Measurements from ENCODE around the gene RANBP17.
A peak's percentile ranks its signal among the peaks of the same experiment; 100 is the strongest.
"Not testable (repeated sequence)": the region's sequence is repeated elsewhere in the genome, so short reads cannot be mapped to it uniquely, and the experiment has no call there.

Gene RANBP17

DNA sequence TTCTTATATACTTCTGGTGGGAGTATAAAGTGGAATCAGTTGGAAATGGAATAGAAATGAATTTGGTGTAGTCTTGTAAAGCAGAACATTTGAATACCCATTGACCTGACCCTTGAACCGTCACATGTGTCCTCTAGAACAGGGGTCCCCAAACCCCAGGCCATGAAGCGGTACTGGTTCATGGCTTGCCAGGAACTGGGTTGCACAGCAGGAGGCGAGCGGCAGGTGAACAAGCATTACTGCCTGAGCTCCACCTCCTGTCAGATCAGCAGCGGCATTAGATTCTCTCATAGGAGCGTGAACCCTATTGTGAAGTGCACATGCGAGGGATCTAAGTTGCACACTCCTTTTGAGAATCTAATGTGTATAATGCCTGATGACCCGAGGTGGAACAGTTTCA, 80.0 kb downstream of the RANBP17 start:
- no peak for DNase-seq (ENCODE audit: low spot score)

DNA sequence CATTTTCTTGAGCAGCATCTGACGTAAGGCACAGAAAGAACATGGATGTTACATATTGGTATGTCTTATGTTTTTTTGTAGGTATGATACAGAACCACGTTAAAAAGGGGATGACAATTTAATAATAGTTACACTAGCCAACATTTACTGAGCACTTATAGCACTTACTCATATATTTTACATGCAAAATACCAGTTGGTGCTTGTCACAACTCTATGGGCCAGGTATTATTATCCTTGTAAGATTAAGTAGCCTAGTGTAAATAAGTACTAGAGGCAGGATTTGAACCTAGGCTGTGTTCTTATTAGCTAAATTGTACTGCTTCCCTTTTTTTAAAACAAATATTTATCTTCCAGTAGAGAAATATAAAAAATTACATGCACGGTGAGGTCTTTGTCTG, 83.5 kb downstream of the RANBP17 start:
- DNase-seq (ENCODE audit: low spot score) = no peak

DNA sequence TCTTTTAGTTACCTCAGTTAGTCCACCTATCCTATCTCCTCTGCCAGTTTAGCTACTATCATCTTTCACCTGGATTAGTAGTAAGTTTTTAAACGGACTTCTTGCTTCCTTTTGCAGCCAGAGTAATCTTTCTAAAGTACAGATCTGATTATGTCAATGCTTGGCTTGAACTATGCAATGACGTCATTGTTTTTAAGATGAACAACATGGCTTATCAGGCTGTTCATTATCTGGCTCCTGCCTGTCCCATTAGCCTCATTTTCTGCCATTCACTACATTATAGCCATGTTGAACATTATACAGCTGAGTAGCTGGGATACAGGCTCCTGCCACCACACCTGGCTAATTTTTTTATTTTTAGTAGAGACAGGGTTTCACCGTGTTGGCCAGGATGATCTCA, 98.7 kb downstream of the RANBP17 start:
- DNase-seq (ENCODE audit: low spot score) = no peak

DNA sequence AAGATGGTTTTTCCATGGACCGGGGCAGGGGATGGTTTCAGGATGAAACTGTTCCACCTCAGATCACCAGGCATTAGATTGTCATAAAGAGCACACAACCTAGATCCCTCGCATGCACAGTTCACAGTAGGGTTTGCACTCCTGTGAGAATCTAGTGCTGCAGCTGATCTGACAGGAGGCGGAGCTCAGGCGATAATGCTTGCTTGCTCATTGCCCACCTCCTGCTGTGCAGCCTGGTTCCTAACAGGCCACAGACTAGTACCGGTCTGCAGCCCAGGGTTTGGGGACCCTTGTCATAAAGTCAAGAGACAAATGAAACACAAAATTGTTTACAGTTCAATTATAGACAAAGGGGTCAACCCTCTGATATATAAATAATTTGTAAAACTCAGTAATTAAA, 101.7 kb downstream of the RANBP17 start:
- DNase-seq (ENCODE audit: low spot score) = no peak

DNA sequence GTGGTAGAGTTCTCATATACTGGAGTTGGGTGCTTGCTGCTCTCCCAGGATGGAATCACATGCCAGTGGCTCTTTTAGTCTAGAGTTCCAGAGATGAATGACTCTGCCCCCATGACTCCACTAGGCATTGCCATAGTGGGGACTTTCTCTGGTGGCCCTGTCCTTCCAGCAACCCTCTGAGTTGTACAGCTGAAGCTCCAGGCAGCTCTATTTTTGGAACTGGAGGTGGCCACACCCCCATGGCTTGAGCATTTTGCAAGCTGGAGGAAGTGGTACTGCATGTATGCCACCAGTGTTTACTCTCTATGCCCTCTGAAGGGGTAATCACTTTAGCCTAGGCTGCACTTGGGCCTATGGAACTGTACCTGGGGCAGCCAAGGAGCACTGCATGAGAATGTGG, 112.6 kb downstream of the RANBP17 start:
- no peak for DNase-seq (ENCODE audit: low spot score)

DNA sequence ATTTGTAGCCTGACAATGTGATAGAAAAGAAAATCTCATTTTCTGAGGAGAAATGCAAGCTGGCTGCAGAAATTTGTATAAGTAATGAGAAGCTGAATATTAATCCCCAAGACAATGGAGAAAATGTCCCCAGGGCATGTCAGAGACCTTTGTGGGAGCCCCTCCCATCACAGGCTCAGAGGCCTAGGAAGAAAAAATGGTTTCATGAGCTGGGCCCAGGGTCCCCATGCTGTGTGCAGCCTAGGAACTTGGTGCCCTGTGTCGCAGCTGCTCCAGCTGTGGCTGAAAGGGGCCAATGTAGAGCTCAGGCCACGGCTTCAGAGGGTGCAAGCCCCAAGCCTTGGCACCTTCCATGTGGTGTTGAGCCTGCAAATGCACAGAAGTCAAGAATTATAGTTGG, 118.4 kb downstream of the RANBP17 start:
- DNase-seq (ENCODE audit: low spot score) = not testable (repeated sequence)

DNA sequence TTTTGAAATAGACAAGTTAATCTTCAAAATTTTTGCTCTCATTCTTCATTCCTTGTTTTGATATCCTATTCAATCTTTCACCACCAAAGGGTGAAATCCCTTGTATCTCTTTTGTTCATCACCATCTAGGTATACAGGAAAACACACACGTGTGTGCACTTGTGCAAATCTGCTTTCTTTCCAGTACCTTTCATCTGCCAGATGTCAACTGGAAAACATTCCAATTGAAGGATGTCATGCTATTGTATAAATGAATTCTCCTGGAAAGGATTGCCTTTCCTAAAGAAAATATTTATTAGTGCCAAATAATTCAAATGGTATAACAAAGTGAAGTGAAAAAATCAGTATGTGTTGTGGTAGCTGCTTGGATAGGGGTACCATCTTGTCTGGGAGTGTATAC, 123.7 kb downstream of the RANBP17 start:
- no peak for DNase-seq (ENCODE audit: low spot score)

DNA sequence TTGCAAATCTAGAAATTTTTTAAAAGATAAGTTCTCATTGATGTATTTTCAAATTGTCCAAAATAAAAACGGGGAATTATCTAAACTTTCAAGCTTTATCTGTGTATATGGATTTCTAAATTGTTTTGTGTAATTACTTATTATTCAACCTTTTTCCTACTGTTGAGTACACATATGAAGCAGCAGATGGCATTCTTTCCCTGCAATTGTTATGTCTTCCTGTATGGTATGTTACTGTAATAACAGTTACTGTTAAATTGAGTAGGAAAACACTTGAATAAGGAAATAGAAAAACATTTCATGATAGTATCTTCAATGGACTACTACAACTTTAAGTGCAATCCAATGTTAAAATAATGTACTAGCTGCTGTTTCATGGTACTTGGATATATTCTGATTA, 124.8 kb downstream of the RANBP17 start:
- DNase-seq (ENCODE audit: low spot score) = peak; percentile 20

DNA sequence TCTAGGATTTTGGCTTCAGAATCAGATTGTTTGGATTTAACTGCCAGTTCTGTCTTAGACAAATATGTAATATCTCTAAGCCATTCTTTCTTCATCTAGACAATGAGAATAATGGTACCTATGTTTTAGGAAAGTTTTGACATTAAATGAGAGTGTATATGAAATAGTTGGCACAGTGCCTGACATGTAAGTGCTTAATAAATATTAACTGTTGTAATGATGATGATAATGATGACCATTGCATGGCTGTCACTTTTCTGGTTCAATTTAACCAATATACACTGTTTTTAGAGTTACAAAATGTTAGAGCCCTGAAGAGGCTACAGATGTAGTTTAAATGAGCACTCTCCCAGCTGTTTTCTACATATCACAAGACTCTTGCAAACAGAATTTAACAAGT, 131.7 kb downstream of the RANBP17 start:
- no peak for DNase-seq (ENCODE audit: low spot score)

DNA sequence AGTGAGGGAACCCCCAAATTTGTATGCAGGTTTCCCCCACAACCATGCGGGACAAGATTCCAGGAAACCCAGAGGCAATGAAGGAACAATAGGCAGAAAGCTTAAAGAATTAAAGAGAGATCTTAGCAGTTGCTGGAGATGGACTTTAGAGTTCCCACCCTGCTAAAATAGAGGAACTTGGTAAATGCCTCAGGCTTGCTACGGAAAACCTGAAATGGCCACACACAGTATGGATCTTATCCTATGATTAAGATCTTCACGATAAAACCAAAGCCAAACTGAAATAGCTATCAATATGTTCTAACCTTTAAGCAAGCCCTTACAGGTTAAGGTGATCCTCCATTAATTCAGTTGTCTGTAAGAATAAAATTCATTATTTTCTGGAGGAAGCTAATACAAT, 148.3 kb downstream of the RANBP17 start:
- DNase-seq (ENCODE audit: low spot score) = no peak

DNA sequence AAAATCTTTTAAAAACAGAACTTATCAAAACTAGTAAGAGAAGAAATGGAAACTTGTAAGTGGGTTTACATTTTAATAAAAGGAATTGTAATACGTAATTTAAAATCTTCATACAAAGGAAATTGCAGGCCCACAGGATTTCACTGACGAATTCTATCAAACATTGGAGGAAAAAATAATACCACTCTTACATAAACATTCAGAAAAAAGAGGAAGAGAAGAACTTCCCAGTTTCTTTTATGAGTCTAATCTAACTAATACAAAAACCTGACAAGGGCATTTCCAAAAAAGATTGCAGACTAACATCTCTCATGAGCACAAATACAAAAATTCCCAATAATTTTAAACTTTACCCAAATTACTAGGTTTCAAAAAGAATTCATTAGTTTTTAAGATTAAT, 149.0 kb downstream of the RANBP17 start:
- no peak for DNase-seq (ENCODE audit: low spot score)

DNA sequence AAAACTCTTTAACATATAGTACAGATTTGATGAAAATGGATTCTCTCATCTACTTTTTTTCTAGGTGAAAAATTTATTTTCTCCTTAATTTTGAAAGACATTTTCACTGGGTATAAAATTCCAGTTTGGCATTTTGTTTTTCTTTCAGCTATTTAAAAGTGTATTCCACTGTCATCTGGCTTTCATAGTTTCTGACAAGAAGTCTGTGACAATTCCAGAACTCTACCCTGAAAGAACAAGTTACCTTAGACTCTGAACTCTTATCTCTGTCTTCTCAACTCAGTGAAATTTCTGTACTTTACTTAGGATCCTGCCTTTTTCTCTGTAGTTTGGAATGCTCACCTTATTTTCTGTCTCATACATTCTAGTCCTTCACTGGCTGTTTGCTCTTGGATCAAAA, 161.7 kb downstream of the RANBP17 start:
- no peak for DNase-seq (ENCODE audit: low spot score)

DNA sequence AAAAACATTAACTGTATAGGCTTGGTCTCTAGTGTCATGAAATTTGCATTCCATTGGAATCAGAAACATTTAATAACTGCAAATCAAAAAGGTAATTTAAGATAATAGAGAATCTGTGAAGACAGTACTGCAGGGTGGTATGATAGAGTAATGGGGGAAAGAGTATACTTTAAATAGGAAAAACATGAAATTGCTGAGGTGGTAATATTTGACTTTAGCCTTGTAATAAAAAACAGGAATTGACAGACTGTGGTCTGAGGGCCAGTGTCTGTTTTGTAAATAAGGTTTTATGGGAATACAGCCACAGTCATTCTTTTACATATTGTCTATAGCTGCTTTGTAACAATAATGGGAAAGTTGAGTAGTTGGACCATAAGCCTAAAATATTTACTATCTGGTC, 162.3 kb downstream of the RANBP17 start:
- no peak for DNase-seq (ENCODE audit: low spot score)

DNA sequence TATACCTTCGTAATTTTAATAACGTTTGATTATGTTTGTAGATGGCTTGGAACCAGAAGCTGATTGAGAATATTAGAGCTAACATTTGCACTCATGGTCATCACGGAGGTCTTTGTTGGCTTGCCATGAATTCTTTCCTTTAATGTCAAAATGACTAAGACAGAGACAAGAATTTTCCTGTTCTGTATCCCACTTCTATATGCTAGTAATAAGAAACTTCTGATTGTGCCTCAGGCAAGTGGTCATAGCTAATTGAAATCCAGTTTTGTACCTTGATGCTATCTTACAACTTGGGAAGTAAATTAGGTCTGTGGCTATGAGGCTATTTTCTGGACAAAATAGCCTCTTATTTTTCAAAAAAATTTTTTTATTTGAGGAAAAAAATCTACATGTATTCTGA, 167.6 kb downstream of the RANBP17 start:
- no peak for DNase-seq (ENCODE audit: low spot score)

DNA sequence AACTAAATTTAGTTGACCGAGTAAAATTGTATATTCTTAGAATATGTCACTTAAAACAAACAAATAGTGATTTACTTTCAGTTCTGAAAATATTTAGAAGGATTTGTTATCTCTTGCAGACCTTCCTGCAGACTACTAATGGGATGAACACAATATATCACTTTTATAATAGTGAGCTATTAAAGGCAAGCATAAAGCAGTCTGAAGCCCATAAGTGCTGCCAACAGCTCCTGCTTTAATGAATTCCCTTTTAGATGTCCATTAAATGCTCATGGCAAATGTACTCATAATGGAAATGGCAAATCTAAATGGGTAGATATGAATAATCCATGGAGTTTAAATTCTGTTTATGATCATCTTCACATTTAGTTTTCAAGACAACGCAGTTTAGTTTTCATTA, 170.2 kb downstream of the RANBP17 start:
- no peak for DNase-seq (ENCODE audit: low spot score)

DNA sequence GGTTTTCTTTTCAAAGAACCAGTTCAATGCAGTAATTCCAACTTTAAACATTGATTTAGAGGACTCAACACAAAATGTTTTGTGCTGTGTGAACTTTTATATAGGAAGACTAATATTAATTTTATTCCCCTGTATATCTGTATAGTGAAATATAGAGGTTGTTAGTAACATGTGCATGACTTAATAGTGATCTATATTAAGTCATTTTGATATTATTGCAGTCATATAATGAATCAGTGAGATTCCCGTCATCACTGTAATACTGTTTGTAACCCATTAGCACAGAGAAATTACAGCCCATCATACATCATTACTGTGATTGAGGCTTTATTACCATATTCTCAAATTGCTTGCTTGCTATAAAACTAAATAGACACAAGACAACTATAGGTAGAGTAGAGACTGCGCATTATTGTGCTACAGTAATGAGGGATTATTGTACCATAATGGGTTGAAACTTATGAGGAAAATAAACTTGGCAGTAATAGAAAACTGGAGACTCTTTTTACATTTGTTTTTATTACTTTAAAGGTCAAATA, 170.7 kb downstream of the RANBP17 start:
- DNase-seq (ENCODE audit: low spot score) = no peak

DNA sequence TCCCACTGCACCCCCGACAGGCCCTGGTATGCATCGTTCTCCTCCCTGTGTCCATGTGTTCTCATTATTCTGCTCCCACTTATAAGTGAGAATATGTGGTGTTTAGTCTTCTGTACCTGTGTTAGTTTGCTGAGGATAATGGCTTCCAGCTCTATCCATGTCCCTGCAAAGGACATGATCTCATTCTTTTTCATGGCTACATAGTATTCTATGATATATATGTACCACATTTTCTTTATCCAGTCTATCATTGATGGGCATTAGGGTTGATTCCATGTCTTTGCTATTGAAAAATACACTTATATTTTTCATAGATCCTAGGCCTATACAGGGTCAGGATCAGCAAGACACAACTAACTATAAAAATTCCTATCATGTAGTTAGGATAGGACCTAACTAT, 180.1 kb downstream of the RANBP17 start:
- DNase-seq (ENCODE audit: low spot score) = not testable (repeated sequence)

DNA sequence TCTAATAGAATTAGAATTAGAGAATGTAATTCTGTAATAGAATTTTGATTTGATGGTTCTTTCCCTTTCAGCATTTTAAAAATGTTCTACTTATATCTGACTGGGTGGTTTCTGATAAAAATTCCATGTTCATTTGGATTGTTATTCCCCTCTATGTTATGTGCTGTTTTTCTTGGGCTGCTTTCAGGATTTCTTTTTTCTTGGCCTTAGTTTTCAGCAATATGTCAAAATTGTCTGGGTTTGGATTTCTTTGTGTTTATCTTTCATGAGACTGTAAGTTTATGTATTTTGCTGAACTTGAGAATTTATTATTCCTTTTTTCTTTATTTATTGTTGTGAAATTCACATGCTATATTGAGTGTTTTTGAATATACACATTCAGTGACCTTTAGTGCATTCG, 189.1 kb downstream of the RANBP17 start:
- no peak for DNase-seq (ENCODE audit: low spot score)

DNA sequence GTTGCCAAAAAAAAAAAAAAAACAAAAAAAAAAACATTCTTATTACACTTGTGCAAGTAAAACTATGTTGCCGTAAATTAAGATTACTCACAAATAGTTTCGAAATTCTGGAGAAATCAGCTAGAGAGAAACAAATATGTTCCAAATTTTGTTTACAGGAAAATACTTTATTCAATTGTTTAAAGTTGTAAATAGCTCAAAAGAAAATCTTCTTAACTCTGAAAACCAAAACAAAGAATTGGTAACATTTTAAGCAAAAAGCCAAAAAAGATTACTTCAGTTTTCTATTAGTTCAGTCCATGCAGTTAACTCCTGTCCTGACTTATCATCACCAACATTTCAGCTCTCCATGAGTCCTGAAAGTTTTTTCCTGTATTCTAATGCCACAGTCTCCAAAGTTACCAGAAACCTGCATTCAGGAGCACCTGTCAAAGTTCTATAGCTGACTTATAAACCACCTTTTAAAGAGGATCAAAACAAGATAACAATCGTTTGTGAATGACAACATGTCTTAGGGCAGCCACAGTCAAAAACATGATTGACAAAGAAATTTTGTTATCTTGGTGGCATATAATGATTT, 194.1 kb downstream of the RANBP17 start:
- no peak for DNase-seq (ENCODE audit: low spot score)

DNA sequence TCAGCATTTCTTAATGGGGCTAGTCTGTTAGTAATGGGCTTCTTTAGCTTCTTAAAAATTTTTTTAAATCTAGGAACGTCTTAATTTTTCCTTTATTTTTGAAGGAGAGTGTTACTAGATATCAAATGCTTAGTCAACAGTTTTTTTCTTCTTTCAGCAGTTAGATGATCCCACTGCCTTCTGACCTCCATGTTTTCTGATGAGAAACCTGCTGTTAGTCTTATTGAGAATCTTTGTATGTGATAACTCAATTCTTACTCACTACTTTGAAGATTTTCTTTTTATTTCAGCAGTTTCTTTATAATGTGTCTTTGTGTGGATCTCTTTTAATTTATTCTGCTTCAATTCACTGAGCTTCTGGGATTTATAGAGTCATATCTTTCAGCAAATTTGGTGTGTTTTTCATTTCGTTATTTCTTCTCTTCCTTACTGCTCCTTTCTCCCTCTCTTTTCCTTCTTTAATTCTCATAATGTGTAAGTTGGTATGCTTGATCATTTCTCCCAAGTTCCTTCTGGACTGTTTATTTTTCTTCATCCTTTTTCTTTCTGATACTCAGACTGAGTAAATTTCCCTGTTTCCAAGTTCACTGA, 205.8 kb downstream of the RANBP17 start:
- DNase-seq (ENCODE audit: low spot score) = no peak

DNA sequence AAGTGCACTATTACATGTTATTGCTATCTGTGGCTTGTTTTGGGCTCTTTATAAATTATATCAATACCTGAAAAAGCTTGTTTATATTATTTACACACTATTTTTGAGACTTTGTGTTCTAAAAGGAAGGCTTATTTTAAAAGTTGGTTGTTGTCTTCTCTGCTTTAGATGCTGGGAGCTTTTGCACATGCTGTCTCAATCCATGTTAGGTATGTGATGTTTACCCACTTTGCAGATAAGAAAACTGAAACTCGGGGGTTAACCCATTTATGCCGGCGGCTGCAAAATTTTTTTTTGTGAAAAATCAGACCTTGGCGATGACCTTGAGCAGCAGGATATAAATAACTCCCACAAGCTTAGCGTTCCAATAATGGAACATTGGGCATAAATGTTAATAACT, 212.9 kb downstream of the RANBP17 start:
- no peak for DNase-seq (ENCODE audit: low spot score)

DNA sequence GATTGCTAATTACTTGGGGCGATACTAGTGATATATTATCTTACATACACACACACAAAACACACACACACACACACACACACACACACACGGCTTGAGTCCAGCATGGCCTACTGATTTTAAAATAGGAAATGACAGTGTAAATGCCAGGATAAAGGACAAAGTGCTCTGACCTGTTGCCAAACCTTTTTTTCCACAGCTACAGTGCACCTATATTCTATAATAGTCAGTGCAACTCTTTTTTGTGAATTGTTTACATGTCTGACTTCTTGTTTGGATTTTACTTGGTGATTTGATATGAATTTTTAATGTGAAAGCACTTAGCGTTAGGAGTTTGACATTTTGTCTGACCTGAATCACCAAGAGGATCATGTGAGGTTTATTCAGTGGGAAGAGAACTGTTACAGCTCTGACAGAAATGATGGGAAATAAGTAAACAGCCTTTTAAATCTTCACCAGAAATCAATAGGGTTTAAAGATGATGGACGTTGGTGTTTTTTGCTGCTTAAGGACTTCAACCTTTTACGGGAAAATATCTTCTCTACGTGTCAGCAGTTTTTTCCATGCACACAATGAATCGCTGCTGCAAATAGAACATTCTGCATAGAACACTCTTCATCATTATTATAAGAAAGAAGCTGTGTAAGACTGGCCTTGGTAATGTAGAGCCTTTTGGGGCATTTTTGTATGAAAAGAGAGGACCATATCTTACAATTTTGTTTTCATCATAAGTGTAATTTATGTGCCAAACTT, 218.5 kb downstream of the RANBP17 start:
- no peak for DNase-seq (ENCODE audit: low spot score)

DNA sequence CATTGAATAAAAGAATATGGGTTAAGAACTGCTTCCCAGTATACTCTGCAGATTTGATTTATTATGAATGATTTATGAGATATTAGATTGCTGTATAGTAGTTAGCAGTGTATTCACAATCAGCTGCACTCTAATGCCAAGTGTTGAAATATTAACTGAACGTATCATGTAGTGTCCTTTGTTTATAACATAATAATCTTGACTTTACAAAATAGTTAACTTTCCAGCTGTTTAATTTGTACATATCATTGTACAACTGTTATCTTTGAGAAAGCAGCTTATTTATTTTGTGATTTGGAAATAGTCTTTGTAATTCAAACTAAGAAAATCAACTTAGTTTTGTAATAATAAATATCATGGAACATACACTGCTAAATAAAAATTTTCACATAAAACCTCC, 219.5 kb downstream of the RANBP17 start:
- no peak for DNase-seq (ENCODE audit: low spot score)

DNA sequence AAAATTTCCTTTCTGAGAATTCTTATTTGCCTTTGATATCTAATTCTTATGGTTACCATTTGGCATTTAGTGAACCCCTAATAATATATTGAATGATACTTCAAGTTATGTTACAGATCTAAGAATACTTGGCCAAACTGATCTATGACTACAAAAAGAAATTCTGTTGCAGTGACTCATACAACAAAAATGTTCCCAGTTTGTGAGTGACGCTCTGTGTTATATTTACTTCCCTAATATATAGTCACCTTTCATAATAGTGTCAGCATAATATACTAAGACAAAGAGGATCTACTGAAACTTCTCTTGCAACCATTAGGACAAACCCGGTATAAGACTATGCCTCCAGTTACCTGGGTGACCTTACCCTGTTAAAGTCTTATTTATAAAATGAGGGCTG, 230.4 kb downstream of the RANBP17 start:
- DNase-seq (ENCODE audit: low spot score) = no peak

Measured in LoVo (cell line).